GM10248 (cell line): ENCODE results near the gene HCRTR1.
A peak's percentile ranks its signal among the peaks of the same experiment; 100 is the strongest.

ENCODE experiments used
- CTCF ChIA-PET: fragments of 300-600 bp; sonication (Branson Sonifier 250); formaldehyde crosslinking; extraction: SDS; loops from one replicate; lab custom pipeline; 2021; ENCODE audit warnings: antibody characterized with exemption; lab: Yijun Ruan, JAX
- POLR2A ChIA-PET: fragments of 350-650 bp; sonication (Branson Sonifier 250); formaldehyde crosslinking; extraction: SDS; loops from one replicate; lab custom pipeline; 2020; ENCODE audit warnings: antibody characterized with exemption; lab: Yijun Ruan, JAX
- DNase-seq: peaks from one replicate; pipeline ENCODE4 v3.0.0; 2012; ENCODE audit errors: extremely low spot score
- CTCF ChIP-seq: IDR thresholded peaks from 2 replicates; pipeline ENCODE4 v1.5.1; 2012; ENCODE audit warnings: mild to moderate bottlenecking, low read depth; ENCODE audit errors: extremely low read depth, missing control alignments, control extremely low read depth

Gene HCRTR1

DNA sequence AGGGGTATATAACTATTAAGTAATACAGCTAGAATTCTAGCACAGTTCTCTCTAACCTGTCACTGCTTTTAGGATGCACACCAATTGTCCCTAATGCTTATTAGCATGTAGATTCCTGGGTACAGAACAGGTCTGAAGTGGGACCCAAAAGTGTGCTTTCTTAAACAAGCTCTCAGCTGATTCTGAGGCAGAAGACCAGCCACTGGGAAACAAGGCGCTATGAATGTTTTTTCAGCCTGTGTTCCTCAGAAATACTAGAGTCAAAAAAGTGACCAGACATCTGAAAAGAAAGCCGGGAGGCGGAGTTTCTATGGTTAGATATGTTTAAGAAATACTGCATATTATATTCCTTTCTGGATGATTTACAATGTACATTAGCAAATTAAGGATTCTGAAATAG is 25.4 kb downstream of the HCRTR1 start:
- no peak for TF ChIP-seq CTCF
- DNase-seq, result no peak
- ChIA-PET POLR2A (no interaction called here), CTCF (interaction anchor here (1.2 to 4.7 kb wide), 5 partner anchors 9 to 78 kb away, joined by 3 to 21 read pairs (median 4); no protein-coding TSS in a partner anchor)

DNA sequence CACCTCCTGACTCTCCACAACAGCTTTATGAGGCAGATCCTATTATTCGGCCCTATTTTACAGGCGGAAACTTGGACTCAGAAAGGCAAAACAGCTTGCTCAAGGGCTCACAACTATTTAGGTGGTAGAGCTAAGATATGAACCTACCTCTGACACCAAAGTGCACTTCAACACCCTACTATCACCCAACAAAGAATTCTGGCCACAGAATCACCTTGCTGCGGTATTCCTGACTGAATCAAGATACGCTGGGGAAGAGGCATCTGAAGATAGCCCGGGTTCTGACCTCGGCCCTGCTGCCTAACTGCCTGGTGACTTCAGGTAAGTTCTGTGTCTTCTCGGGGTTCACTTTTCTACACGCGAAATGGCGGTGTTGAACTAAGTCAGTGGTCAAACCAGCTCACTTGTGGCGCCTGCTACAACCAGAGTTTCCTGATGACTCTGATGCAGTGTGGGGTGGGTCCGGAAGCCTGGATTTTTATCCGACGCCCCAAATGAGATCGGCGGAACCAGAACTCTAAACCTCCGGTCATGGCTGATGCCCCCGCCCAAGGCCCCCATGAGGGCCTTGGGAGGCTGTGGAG is 26.6 kb downstream of the HCRTR1 start:
- no peak for DNase-seq
- TF ChIP-seq CTCF, result no peak
- CTCF ChIA-PET, result interaction anchor here (0.8 to 4.7 kb wide), 6 partner anchors 10 to 145 kb away, joined by 3 to 21 read pairs (median 6); no protein-coding TSS in a partner anchor

GRCh38 chr1:31644560-31645273 is 27.2 kb downstream of the HCRTR1 start, which contains the start of gene PEF1:
Gene PEF1, minus strand, starts transcription at chr1:31644876. Its CDS starts 12 bp downstream, at chr1:31644864.
- POLR2A ChIA-PET, result no interaction called here
- TF ChIP-seq CTCF, result no peak
- CTCF ChIA-PET, result interaction anchor here (0.7 to 4.7 kb wide), 11 partner anchors 10 to 145 kb away, joined by 3 to 21 read pairs (median 4); no protein-coding TSS in a partner anchor
- peak; percentile 100 for DNase-seq

More for the DNA sequence above, 26.6 kb downstream of the HCRTR1 start:
- POLR2A ChIA-PET, result no interaction called here

DNA sequence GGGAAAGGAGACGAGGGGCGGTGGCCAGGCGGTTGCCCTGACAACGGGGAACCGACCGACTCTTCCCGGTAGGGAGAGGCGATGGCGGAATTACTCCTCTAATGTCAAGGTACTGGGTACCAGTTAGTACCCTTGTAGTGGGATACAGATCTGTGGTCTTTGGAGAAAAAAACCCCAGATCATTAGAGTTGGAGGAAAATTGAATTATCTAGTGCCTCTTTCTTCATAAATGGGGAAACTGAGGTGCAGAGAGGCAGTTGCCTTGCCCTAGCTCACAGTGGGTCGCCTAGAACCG is 27.7 kb downstream of the HCRTR1 start:
- ChIA-PET CTCF (interaction anchor here (0.7 to 4.7 kb wide), 11 partner anchors 11 to 144 kb away, joined by 3 to 21 read pairs (median 4); no protein-coding TSS in a partner anchor), POLR2A (no interaction called here)
- TF ChIP-seq CTCF, result no peak
- DNase-seq, result no peak

GRCh38 chr1:31646259-31646960 is 28.9 kb downstream of the HCRTR1 start:
- DNase-seq, result no peak
- CTCF ChIA-PET, result interaction anchor here (0.7 to 0.9 kb wide), 2 partner anchors 15 to 18 kb away, joined by 3 read pairs; no protein-coding TSS in a partner anchor
- POLR2A ChIA-PET, result no interaction called here

More at GRCh38 chr1:31646259-31646960, 28.9 kb downstream of the HCRTR1 start:
- no peak for TF ChIP-seq CTCF
